Measurements from ENCODE around the gene TULP4.

DNA sequence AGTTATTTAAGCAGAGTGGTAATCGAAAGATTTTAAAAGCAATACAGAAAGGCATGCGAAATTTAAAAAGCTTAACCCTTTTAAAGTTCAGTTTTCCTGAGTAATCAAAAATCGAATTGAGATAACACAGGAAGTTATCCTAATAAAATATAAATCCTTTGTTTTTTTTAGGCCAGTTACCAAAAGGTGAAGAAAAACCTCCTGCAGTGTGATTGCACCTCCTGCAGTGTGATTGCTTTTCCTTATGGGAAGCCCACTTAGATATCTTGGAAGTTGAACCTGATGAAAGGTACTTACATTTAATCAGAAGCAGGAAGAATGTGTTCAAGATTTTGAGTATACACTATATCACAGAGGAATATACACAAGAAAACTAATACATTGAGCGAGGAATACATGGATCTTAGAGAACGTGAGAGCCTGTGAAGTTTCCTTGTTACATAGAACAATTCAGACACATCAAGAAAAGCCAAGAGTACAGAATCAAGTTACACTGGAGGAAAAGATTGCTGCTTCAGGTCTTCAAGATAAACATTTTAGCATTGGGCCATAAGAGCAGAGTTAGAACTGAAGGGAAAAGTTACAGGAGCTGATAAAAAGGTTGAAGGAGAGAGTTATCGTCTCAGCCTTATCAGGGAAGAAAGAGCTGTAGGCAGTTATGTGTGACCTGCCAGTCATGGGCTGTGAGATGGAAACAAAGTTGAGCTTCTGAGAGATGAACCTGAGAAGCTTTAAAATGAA is 240.0 kb downstream of the TULP4 start:
- TF ChIP-seq, protein P1, sequence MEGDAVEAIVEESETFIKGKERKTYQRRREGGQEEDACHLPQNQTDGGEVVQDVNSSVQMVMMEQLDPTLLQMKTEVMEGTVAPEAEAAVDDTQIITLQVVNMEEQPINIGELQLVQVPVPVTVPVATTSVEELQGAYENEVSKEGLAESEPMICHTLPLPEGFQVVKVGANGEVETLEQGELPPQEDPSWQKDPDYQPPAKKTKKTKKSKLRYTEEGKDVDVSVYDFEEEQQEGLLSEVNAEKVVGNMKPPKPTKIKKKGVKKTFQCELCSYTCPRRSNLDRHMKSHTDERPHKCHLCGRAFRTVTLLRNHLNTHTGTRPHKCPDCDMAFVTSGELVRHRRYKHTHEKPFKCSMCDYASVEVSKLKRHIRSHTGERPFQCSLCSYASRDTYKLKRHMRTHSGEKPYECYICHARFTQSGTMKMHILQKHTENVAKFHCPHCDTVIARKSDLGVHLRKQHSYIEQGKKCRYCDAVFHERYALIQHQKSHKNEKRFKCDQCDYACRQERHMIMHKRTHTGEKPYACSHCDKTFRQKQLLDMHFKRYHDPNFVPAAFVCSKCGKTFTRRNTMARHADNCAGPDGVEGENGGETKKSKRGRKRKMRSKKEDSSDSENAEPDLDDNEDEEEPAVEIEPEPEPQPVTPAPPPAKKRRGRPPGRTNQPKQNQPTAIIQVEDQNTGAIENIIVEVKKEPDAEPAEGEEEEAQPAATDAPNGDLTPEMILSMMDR (conservative IDR thresholded peaks at IDR 0.05; ENCODE audit: low read length): no peak
- TF ChIP-seq EZH2phosphoT487 (IDR thresholded peaks at IDR 0.05; ENCODE audit: borderline replicate concordance): no peak

Data from Loucy (cell line).